ENCODE measurements around the gene BRMS1.

- TF ChIP-seq CTCF (conservative IDR thresholded peaks at IDR 0.05; ENCODE audit: low read depth, low read length) (no peak), EZH2 (IDR thresholded peaks at IDR 0.05; ENCODE audit: borderline replicate concordance, low read depth, low read length, poor library complexity, severe bottlenecking) (no peak)
These were observed 13.1 kb downstream of the BRMS1 start for GRCh38 chr11:66331542-66332370.
